ENCODE data around the gene TNKS1BP1.
"Not testable (repeated sequence)": the region's sequence is repeated elsewhere in the genome, so short reads cannot be mapped to it uniquely, and the experiment has no call there.

TNKS1BP1 gene

DNA sequence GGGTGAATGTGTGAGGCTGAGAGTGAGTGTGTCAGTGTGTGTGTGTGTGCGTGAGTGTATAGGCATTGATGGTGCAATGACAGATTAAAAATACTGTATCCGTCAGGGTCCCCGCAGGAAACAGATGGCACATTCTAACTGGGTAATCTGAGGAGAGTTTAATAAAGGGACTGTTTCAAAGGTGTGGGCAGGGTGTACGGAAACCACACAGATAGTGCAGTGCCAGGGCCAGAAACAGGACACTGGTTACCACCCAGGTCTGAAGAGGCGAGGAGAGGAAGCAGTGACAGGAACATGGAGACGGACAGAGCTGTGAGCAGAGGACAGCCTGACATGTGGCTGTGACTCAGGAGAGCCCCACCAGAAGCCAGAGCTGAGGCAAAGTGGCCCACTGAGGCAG, 29.9 kb upstream of the TNKS1BP1 start:
- DNase-seq (ENCODE audit: low spot score): no peak

DNA sequence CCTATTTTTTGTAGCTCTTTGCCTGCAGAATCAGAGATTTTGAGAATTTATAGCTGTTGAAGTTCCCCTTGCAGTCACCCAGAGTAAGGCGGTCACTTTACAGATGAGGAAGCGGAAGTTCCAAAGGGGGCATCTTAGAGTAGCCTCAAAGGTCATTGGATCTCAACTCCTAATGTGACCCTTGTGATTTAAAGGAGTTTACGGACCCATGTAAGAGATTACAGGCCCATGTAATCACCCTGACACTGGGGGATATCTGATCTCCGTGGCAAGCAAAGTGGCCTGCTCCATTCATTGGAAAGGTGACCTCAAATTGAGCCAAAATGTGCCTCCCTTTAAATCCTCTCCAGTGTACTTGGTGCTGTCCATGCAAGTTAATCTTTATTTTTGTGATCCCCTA, 29.1 kb upstream of the TNKS1BP1 start:
- DNase-seq (ENCODE audit: low spot score): no peak

DNA sequence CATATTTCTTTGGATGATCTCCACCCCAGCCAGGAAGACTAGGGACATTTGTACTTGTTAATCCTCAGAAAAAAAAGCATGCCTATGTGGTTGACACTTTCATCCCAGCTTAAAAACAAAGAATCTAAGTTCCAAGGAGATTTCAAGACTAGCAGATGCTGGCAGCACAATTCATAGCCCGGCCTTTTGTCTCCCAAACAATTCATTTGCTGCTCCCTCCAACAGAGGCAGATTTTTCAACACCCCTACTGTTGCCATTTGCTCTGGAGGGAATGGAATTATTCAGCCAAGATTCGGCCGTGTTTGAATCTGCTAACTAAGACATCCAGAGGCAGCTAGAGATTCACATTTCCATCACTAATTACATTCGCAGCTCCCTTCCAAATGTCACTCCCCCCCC, 28.7 kb upstream of the TNKS1BP1 start:
- DNase-seq (ENCODE audit: low spot score): no peak

DNA sequence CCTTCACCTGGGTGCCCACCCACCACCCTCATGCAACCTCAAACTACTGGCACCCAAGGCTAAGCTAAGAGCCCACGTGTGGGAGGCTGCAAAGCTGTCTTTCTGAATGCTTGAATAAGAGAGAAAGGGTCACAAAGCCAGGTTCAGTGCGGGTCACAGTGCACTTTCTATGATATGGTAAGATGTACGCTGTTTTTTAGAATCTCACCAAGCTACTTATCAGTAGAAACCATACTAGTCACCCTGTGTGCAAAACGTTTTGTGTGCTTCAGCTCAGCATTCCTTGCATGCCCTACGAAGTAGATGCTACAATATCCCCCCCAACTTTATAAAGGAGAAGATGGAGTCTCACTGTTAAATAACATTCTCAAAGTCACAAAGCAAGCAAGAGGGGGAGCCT, 28.3 kb upstream of the TNKS1BP1 start:
- no peak for DNase-seq (ENCODE audit: low spot score)

- peak; percentile 41 for DNase-seq (ENCODE audit: low spot score)
These were observed 24.9 kb upstream of the TNKS1BP1 start for GRCh38 chr11:57349491-57350274.

DNA sequence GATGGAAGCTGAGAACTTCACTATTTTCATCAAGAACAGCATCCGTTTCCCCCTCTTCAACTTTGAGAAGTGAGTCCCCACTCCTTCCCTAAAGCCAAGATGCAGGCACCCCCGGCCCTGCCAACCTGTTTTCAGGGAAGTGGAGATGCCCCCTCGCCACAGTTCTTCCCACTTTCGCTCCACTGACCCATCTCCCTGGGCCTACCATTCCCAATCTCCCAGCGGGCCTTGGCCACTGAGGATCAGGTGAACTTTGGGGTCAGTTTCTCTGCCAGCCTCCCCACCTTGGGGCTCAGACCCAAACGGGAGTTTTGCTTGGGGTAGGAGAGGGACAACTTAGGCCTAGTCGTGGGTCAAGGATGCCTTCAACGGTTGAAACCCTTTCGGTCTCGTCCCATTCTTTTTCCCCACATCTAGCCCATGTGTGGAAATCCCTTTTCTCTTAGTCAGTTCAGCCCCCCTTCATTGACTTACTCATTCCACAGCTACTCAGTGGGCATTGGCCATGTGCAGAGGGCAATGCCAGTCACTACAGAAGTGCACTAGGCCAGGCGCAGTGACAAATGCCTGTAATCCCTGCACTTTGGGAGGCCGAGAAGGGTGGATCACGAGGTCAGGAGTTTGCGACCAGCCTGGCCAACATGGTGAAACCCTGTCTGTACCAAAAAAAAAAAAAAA, 24.0 kb upstream of the TNKS1BP1 start:
- DNase-seq (ENCODE audit: low spot score): no peak

DNA sequence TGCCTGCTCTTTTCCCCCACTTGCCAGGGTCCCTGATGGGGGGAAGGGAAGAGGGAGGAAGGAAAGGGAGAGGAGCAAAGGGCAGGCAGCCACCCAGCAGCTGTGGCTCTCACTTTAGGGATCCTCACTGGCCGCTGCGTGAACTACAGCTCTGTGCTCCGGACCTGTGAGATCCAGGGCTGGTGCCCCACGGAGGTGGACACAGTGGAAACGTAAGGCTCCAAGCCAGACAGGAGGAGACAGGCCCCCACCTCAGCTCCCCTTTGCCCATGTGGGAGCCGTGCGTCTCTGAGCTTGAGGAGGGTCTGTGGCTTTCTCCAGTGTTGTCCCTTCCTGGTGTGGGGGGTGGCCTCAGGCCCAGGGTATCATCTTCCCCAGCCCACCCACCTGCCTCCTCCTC, 23.3 kb upstream of the TNKS1BP1 start:
- DNase-seq (ENCODE audit: low spot score): no peak

DNA sequence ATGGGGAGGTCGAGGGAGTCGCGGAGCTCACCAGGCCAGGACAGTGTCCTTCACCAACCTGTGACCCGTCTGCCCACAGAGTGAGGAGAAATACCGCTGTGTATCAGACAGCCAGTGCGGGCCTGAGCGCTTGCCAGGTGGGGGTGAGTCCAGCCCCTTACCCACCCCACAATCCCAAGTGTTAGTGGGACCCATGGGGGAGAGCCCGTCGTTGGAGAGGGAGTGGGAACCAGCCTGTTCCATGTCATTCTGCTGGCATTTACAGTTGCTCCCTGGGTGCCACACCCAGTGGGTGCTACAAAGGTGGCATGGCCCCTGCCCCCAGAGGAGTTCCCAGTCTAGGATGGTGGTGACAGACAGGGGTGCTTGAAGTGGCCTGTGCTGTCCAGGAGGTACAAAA, 22.6 kb upstream of the TNKS1BP1 start:
- no peak for DNase-seq (ENCODE audit: low spot score)

GRCh38 chr11:57345555-57346211, 20.9 kb upstream of the TNKS1BP1 start:
- peak; percentile 73 for DNase-seq (ENCODE audit: low spot score)

DNA sequence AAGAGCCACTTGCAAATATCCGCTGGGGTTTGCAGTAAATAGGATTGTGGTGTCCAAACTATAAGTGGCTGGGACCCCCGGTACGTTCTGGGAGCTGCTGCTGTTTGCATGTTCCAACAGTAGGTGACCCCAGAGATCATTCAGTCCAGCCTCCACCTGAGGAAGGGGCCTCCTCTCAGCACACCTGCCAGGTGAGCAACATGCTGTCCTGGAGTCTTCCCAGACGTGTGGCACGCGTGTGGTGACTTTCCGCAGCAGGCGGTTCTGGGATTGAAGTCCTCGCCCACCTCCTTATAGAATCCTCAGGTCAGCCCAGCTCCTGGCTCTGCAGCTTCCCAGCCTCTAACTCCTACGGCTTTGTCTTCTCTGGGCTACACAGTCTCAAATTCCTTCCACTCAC, 20.1 kb upstream of the TNKS1BP1 start:
- no peak for DNase-seq (ENCODE audit: low spot score)

DNA sequence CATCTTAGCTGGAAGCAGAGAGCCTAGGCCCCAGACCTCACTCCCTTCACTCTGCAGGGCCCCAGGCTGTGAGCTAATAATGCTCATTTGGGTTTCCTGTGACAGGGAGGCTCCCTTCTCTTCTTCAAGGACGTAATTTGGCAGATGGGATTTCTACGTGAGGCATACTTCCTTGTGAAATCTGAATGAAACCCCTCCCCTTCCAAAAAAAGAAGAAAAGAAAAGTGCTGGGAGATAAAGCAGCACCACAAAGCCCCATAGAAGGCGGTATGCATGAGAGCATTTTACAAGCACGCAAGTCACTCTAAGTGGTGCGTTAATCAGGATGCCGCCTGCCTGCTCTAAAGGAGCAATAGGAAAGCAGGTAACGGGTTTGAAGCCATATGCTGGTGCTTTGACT, 19.1 kb upstream of the TNKS1BP1 start:
- no peak for DNase-seq (ENCODE audit: low spot score)

- no peak for DNase-seq (ENCODE audit: low spot score)
These were observed 17.9 kb upstream of the TNKS1BP1 start for GRCh38 chr11:57342702-57343101.

GRCh38 chr11:57341250-57341808, 16.6 kb upstream of the TNKS1BP1 start:
- no peak for DNase-seq (ENCODE audit: low spot score)

GRCh38 chr11:57340039-57340615, 15.4 kb upstream of the TNKS1BP1 start:
- no peak for DNase-seq (ENCODE audit: low spot score)

- no peak for DNase-seq (ENCODE audit: low spot score)
These were observed 14.6 kb upstream of the TNKS1BP1 start for GRCh38 chr11:57339328-57339727.

DNA sequence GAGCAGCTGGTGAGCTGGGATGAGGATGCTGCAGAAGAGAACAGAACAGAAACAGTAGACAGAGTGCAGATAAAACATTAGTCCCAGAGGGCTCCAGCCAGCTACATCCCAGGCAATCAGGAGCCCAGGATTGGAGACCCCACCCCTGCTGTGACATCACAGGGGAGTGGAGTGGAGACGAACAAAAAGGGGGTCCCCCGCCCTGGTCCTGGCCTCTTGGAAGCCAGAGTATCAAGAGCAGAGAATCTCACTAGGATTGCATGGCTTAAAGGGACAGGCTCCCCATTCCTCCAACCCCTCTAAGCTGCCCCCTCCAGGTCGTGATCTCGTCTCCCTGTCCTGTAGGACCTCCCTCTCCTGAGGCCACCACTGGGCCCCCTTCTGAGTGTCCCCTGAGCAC, 13.4 kb upstream of the TNKS1BP1 start, which contains the start of gene P2RX3:
Gene P2RX3, plus strand, starts transcription at position 211 of the 400 bp plus-strand sequence. CDS start 199 bp downstream, outside the sequence.
- no peak for DNase-seq (ENCODE audit: low spot score)

DNA sequence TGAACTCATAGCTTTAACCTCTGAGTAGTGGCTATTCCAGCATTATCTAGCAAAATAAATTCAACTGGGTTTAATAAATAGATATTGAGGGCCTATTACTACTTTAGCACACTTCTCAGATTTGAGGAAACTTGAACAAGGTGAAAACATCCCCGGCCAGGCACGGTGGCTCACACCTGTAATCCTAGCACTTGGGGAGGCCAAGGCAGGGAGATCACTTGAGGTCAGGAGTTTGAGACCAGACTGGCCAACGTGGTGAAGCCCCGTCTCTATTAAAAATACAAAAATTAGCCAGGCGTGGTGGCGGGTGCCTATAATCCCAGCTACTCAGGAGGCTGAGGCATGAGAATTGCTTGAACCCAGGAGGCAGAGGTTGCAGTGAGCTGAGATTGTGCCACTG, 12.1 kb upstream of the TNKS1BP1 start:
- not testable (repeated sequence) for DNase-seq (ENCODE audit: low spot score)

DNA sequence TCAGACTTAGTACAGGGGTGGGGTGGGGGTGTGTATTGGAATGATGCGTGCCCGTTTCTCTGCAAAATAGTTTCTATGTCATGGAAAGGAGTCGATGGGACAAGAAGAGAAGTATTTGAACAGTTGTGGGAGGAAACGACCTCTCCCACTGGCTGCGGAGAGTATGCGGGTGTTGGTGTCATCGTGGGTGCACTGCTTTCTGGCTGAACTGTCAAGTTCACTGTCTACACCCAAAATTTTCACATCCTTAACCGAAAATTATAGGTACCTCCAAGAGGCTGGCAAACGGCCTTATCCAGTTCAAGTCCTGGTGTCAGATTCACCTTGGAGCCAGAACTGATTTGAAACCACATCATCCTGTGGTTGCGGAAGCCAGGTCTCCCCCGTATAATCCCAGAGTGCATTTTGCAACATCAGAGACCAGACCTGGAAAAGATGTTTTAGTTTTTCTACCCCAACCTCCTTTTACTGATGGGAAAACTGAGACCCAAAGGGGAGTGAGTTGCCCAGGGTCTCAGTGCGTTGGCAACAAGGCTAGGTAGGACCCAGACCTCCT, 11.4 kb upstream of the TNKS1BP1 start:
- no peak for DNase-seq (ENCODE audit: low spot score)

DNA sequence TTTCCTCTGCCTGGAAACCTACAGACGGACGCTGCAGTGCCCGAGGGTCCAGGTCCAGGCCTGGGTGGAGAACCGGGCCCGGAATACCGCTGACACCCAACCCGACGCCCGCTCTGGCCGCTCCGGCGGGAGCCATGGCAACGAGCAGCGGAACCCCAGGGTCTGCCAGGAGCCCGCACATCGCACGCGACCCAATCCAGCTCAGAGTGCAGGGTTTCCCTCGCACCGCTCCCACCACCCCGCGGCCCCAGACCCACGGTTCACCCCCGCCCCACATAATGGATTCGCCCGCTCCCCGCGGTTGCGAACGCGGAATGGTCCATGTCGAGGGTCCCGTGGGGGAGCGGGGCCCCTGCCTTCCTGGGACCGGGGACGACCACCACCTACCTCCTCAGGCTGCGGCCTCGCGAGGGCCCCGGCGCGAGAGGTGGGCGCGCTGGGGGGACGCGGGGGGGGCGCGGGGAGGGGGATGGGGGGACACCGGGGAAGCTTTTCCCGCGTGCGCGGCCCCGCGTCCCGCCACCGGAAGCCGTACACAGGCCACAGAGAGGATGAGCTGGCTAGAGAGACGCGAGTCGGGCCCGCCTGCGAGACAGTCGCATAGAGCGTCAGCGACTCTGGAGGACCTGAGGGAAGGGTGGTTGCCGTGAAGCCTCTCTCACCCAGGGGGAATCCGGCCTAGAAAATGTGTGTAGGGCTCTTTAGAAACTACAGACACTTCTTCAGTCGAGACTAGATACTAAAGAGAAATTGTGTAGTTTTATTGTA, 10.8 kb upstream of the TNKS1BP1 start, which contains the start of gene SSRP1:
Gene SSRP1, minus strand, starts transcription at position 550 of the 768 bp plus-strand sequence. CDS start 771 bp downstream, outside the sequence.
- peak; percentile 92 for DNase-seq (ENCODE audit: low spot score)

DNA sequence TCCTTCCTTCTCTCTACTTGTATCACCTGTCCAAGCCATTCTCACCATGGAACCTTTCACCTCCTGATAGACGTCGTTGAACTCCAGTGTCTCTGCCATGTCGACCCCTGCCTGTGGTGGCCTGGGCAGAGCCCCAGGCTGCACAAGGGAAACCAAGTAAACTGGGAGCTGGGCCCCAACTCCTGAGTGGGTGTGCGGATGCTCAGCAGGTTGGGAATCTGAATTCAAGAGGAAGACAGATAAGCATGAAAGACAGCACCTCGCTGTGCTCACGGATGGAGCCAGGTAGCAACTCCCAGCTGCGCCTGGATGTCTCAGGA, 10.2 kb upstream of the TNKS1BP1 start:
- no peak for DNase-seq (ENCODE audit: low spot score)

Measured in NAMALWA (cell line).